Sigmoid colon (tissue), 4 donors: ENCODE results near the gene FAM83B.

Experiments used
- CTCF ChIP-seq, 4 experiments: fragments of 450-650 bp in 3 of 4; fragments of 200-600 bp in 1 of 4; IDR thresholded peaks; one replicate each; pipeline ENCODE4 v1.5.1; 2016 to 2019; ENCODE audit warnings: antibody characterized with exemption in 4 of 4, mild to moderate bottlenecking in 3 of 4, moderate library complexity in 2 of 4
- EP300 ChIP-seq, 4 donors: sonication (generic); formaldehyde crosslinking; IDR thresholded peaks; one replicate each; pipeline ENCODE4 v1.6.1; 2017; ENCODE audit warnings: antibody characterized with exemption in 4 of 4
- POLR2A ChIP-seq, 2 donors: fragments of 450-650 bp; IDR thresholded peaks; one replicate each; pipeline ENCODE4 v1.6.1; 2016; ENCODE audit warnings: antibody characterized with exemption in 2 of 2, mild to moderate bottlenecking in 2 of 2, moderate library complexity in 2 of 2
- POLR2AphosphoS5 ChIP-seq, 4 donors: sonication (generic); formaldehyde crosslinking; IDR thresholded peaks; one replicate each; pipeline ENCODE4 v1.6.1; 2017; ENCODE audit warnings: antibody characterized with exemption in 4 of 4

GRCh38 chr6:54937371-54937770 is 90.8 kb downstream of the FAM83B start:
- TF ChIP-seq POLR2A (IDR thresholded peaks at IDR 0.05) (no peak), CTCF (IDR thresholded peaks at IDR 0.05) (no peak), POLR2AphosphoS5 (IDR thresholded peaks at IDR 0.05) (no peak), EP300 (IDR thresholded peaks at IDR 0.05) (no peak)
